Measurements from ENCODE around the gene IVL.

The IVL gene

DNA sequence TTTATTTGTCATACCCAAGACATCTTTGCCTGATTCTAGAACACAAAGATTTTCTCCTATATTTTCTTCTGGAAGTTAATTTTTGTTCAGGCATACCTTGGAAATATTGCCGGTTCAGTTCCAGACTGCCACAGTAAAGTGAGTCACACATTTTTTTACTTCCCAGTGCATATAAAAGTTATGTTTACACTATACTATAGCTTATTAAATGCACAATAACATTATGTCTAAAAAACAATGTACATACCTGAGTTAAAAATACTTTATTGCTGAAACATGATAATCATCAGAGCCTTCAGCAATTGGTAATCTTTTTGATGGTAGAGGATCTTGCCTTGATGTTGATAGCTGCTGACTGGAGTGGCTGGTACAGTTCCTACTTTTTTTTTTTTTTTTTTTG, 20.2 kb upstream of the IVL start:
- no peak for DNase-seq

- no peak for DNase-seq
These were observed 9.3 kb upstream of the IVL start for GRCh38 chr1:152899027-152899426.

DNA sequence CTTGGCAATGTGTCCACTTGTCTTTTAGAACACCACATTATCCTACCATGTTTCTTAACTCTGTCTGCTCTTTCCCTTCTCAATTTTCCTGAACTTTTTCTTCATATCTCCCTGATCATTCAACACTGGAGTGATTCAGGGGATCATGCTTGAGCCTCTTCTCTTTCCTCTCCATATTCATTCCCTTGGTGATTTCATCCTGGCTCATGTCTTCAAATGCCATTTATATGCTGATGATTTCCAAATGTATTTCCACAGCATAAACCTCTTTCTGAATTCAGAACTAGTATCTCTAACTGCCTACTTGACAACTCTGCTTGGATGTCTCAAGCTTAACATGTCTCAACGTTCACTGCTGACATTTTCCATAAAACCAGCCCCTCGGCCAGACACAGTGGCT, 8.5 kb upstream of the IVL start:
- no peak for DNase-seq

GRCh38 chr1:152901631-152902030, 6.7 kb upstream of the IVL start:
- DNase-seq: no peak

DNA sequence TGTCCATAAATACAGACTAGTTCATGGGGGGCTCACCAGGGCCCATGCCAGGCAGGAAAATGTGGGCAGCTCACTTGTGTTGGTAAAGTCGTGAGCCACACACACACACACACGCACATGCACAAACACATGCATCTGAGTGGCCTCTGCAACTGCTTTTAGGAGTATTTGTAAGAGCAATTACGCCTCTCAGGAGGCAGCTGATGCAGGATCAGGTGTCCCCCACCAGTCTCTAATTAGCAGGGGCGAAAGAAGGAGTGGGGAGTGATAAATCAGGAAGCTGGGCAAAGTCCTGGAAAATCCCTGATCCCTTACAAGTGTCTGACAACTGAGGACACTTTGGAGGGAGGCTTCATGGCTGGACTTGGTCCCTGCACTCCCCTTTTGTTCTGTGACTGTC, 5.7 kb upstream of the IVL start:
- DNase-seq: no peak

GRCh38 chr1:152904688-152905440, 3.5 kb upstream of the IVL start:
- no peak for DNase-seq

DNA sequence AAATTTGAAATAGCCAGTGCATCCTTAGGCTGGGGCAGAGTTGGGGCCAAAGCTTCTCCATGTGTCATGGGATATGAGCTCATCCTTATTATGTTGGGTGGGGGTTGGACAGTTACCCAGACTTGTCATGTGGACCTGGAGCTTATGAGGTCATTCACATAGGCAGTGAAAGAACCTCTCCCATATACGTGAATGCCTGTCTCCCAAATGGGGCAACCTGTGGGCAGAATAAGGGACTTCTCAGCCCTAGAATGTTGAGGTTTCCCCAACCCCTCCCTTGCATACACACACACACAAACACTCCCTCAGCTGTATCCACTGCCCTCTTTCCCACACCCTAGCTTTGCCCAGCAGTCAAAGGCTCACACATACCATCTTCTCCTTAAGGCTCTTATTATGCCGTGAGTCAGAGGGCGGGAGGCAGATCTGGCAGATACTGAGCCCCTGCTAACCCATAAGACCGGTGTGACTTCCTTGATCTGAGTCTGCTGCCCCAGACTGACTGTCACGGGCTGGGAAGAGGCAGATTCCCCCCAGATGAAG, 2.3 kb upstream of the IVL start:
- no peak for DNase-seq

- DNase-seq: no peak
These were observed 860 bp downstream of the IVL start for GRCh38 chr1:152909206-152909605.

DNA sequence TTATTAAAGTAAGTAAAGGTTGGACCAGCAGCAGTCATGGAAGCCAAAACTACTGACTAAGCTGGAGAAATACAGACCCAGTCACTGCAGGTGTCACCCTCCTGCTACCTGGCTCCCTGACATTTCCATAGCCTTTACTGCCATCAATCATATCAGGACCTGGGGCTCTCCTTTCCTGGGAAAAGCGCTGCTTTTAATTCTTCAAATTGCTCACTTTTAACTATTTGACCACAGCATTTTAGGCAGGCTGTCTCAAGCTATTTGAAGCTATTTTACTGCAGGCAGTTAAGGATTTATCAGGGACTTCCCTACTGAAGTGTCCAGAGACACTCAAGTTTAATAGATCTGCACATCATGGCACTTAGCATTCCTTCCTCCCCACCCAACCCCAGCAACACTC, 4.1 kb downstream of the IVL start:
- no peak for DNase-seq

DNA sequence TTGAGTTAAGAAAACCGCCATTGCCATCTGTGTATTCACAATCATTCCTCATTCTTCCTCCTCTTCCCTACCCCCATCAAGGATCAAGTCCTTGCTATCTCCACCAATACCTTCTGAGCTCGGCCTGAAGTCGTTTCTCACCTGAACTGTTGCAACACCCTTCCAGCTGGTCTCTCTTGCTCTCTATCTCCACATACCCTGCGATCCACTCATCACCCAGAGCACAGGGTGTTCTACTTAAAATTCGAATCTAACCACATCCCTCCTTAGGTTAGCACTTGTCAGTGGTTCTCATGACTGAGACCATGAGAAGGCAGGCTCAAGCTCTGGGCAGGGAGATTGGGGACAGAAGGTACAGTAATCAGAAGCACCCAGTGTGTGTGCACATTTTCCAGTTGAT, 4.6 kb downstream of the IVL start:
- DNase-seq: no peak

DNA sequence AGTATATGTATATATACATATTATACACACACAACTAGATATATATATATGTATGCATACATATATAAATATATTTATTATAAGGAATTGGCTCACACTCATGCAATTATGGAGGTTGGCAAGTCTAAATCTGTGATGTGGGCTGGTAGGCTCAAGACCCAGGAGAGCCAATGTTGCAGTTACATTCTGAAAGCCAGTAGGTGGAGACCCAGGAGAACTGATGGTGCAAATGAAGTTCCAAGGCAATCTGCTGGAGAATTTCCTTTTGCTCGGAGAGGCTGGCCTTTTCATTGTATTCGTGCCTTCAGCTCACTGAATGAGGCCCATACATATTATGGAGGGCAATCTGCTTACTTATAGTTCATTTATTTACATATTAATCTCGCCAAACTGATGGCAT, 9.4 kb downstream of the IVL start:
- no peak for DNase-seq

- DNase-seq: no peak
These were observed 10.7 kb downstream of the IVL start for GRCh38 chr1:152919071-152919470.

GRCh38 chr1:152924191-152924590, 15.8 kb downstream of the IVL start:
- no peak for DNase-seq

GRCh38 chr1:152926091-152926490, 17.7 kb downstream of the IVL start:
- DNase-seq: no peak

GRCh38 chr1:152928671-152929070, 20.3 kb downstream of the IVL start:
- no peak for DNase-seq

DNA sequence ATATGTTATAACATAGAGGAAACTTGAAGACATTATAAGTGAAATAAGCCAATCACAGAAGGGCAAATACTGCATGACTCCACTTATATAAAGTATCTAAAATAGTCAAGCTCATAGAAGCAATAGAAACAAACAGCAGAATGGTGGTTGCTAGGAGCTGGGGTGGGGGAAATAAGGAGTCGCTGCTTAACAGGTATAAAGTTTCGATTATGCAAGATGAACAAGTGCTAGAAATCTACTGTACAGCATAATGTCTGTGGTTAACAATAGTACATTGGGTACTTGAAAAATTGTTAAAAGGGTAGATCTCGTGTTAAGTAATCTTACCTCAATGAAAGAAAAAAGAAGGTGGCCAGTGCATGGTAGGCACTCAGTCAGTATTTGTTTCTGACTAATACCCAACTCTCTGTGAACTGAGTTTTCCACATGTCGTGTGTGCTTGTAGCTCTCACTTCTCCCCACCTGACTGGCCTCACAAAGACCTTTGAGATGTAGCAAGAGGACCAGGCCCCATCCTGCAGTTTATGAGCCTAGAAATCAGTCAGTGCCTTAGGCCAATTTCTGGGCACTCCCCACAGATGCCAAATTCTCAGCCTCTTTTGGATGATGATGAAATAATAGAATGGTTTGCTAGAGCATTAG, 23.9 kb downstream of the IVL start:
- no peak for DNase-seq

DNA sequence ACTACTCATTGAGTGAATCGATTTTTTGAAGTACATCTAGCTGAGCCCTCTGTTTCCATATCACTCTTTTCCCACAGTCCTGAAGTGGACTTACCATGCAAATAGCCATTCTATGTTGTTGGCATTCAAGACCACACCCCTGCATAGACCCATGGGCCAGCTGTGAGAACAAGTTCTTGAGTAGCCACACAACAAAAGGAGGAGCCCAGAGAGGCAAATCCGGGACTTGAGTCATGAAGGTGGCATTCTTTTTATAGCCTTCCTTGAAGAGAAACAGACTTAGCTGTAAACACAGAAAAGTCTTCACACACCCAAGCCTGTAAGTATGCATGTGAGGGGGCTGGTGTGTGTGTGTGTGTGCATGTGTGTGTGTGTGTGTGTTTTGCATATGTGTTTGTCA, 24.9 kb downstream of the IVL start:
- no peak for DNase-seq

- no peak for DNase-seq
These were observed 32.3 kb downstream of the IVL start for GRCh38 chr1:152940614-152941013.

DNA sequence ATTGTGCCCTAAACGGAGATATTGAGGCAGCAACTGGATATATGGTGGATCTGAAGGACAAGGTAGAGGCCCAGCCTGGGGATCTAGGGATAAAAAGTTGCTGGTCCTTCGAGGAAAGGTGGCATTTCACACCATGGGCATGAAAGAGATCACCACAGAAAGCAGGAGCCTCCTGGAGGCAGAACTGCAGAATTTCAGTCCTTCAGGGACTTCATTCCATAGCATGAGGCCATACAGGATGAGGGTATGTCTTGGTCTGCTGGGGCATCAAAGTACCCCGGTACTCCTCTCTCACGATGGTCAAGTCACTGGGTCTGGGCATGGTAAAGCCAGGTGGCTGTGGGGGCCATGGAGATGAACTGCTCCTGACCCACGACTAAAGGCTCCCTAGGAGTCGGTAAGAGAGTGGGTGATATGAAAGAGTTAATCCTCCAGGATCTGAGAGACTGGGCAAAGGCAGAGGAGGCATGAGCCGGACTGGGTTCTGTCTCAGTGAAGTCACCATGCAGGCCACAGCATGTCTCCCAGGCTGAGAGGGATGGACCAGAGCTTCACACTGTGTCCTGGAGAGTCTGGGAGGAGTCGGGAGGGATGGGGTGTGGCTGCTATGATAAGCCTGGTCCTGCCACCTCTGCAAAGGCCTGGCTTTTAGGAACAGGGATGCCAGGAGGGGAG, 32.8 kb downstream of the IVL start:
- no peak for DNase-seq

GRCh38 chr1:152942161-152942560, 33.8 kb downstream of the IVL start:
- DNase-seq: no peak

- no peak for DNase-seq
These were observed 37.9 kb downstream of the IVL start for GRCh38 chr1:152946248-152946647.

- DNase-seq: no peak
These were observed 38.4 kb downstream of the IVL start, which contains the start of gene SPRR5 for GRCh38 chr1:152946651-152947256. SPRR5 (plus strand) TSS chr1:152947206; CDS start chr1:152948555, 1,349 bp downstream.

DNA sequence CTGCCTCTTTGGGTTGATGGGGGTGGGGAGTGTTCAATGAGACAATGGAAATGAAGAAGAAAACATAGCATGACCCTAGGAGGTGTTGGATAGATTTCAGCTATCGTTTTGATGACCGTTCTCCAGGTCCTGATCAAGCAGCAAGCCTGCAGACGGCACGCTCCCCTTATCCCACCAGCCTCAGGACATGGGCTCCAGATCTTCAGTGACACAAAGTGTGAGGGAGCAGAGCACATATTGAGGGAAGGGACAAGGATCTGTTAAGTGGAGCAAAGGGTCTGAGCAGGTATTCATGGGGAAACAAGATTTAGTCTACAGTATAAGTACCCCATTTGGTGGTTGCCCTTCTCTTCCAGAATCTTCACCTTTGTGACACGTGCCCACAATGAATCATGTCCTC, 43.4 kb downstream of the IVL start:
- no peak for DNase-seq

GRCh38 chr1:152953761-152954160, 45.4 kb downstream of the IVL start:
- no peak for DNase-seq

Data from activated CD4-positive, CD25-positive, alpha-beta regulatory T cell treated with anti-CD3 and anti-CD28 coated beads, Interleukin-2, amount 50 U/mL, for 72 hours (primary cell).